Kidney epithelial cell (primary cell): Measurements from ENCODE around the gene DPH2. TPM values are rescaled to one million over a fixed set of nuclear protein-coding genes. Genes with fewer than 3 reads are reported as not detected.

Source experiments
- DNase-seq: peaks from one replicate; pipeline ENCODE4 v3.0.0-alpha.2; 2010; ENCODE audit warnings: low read depth
- H3K27me3 ChIP-seq: 2 replicates; pipeline ENCODE4 v1.6.0; 2011; ENCODE audit warnings: low read length; ENCODE audit not compliant: control insufficient read depth, insufficient read depth
- H3K36me3 ChIP-seq: 2 replicates; pipeline ENCODE4 v1.5.1; 2011; ENCODE audit warnings: low read length; ENCODE audit not compliant: control insufficient read depth, insufficient read depth
- H3K4me3 ChIP-seq: 2 replicates; pipeline ENCODE4 v1.5.1; 2011; ENCODE audit warnings: low read depth, mild to moderate bottlenecking, control low read depth, low read length
- total RNA-seq: library from RNA; depleted of rRNA; stranded (reverse); fragments of >200 nt; gene quantifications from 2 replicates; pipeline ENCODE4 v1.2.3, GENCODE V29; 2015
- TF ChIP-seq, protein P1 (sequence below): IDR thresholded peaks from 2 replicates; pipeline ENCODE4 v1.5.1; 2011; ENCODE audit warnings: mild to moderate bottlenecking, moderate library complexity, low read length, control low read depth, inconsistent platforms; ENCODE audit not compliant: insufficient read depth, poor library complexity, severe bottlenecking

Gene DPH2
- total RNA-seq, 1 donor from 2014 or later, result 45.8 TPM

DNA sequence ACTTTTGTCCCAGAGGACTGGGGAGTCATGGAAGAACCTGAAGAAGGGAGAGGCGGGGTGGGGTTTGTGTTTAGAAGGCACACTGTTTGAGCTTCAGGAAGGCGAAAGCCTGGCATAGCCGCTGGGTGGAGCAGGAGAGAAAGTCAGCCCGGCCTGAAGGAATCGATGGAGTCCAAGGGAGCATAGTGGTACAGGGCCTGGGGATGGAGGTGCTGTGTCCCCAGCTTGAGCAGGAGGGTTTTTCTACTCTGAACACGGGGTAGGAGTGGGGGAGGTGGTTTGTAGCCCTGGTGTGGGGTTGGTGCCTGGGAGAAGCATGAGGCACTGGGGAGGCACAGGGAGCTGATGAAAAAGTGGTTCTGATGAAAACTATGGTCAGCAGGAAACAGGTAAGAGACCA lies 16.9 kb downstream of the DPH2 start:
- Histone ChIP-seq H3K4me3 (no peak overlapping the region), H3K36me3 (peaks cover 3% of the 10 kb centered on the region)

DNA sequence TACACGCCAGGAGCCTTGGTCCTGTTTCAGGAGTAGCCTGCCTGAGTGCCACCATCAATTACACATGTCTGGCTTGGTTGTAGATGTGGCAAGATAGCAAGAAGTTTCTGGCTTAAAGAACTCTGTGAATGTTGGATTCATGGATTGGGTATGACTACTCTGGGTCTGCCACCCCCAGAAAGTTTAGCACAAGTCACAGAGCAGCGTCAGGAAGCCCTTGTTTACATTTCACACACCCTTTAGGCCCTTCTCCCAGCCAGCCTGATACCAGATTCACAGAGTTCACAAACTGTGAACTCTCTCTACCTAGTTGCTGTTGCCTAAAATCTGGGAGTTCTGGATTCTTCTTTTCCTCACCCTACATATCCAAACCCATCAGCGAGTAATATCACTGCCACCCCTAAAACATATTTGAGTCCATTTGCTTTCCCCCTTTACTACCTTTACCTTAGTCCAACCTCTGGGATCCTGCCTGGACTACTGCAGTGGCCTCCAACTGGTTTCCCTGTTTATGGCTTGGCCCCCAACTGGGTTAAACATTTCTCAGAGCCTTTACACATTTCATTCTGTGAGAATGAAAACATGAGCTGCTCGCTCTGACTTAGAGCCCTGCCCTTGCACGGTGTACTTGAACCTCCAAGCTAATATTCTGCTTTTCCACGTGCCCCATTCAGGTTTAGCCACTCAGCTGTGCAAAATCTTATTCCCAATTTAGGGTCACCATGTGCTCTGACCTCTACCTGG lies 17.5 kb downstream of the DPH2 start:
- TF ChIP-seq, protein P1, sequence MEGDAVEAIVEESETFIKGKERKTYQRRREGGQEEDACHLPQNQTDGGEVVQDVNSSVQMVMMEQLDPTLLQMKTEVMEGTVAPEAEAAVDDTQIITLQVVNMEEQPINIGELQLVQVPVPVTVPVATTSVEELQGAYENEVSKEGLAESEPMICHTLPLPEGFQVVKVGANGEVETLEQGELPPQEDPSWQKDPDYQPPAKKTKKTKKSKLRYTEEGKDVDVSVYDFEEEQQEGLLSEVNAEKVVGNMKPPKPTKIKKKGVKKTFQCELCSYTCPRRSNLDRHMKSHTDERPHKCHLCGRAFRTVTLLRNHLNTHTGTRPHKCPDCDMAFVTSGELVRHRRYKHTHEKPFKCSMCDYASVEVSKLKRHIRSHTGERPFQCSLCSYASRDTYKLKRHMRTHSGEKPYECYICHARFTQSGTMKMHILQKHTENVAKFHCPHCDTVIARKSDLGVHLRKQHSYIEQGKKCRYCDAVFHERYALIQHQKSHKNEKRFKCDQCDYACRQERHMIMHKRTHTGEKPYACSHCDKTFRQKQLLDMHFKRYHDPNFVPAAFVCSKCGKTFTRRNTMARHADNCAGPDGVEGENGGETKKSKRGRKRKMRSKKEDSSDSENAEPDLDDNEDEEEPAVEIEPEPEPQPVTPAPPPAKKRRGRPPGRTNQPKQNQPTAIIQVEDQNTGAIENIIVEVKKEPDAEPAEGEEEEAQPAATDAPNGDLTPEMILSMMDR, result no peak
- Histone ChIP-seq H3K4me3 (no peak overlapping the region), H3K27me3 (no peaks in the 10 kb centered on the region), H3K36me3 (peaks cover 3% of the 10 kb centered on the region)
- DNase-seq, result no peak

More for the DNA sequence above, 16.9 kb downstream of the DPH2 start:
- no peaks in the 10 kb centered on the region for H3K27me3 ChIP-seq
- TF ChIP-seq, protein P1, result no peak
- DNase-seq, result no peak

DNA sequence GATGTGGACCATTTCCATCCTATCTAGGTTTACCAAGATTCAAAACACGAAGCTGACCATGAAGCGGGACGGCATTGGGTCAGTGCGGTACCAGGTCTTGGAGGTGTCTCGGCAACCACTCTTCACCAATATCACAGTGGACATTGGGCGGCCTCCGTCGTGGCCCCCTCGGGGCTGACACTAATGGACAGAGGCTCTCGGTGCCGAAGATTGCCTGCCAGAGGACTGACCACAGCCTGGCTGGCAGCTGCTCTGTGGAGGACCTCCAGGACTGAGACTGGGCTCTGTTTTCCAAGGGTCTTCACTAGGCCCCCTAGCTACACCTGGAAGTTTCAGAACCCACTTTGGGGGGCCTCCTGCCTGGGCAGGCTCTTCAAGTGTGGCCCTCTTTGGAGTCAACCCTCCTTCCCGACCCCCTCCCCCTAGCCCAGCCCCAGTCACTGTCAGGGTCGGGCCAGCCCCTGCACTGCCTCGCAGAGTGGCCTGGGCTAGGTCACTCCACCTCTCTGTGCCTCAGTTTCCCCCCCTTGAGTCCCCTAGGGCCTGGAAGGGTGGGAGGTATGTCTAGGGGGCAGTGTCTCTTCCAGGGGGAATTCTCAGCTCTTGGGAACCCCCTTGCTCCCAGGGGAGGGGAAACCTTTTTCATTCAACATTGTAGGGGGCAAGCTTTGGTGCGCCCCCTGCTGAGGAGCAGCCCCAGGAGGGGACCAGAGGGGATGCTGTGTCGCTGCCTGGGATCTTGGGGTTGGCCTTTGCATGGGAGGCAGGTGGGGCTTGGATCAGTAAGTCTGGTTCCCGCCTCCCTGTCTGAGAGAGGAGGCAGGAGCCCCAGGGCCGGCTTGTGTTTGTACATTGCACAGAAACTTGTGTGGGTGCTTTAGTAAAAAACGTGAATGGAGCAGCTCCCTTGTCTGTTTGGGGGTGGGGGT lies 20.7 kb downstream of the DPH2 start:
- TF ChIP-seq, protein P1, result no peak
- peak overlapping the region; percentile 77 for H3K4me3 ChIP-seq

DNA sequence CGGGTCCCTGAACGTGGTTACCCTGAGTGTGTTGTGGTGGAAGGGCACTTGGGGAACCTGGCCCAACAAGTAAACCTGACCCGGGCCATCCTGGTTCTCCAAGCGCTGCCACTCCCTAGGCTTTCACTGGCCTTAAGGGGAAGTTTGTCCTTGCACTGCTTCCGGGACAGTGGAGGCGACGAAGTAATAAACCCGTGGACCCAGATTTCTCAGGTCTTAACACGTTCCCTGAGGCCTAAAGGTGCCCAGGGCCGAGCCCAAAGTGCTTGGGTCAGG lies 21.3 kb downstream of the DPH2 start:
- TF ChIP-seq, protein P1, result no peak
- Histone ChIP-seq H3K27me3 (no peaks in the 10 kb centered on the region), H3K36me3 (no peaks in the 10 kb centered on the region), H3K4me3 (peak overlapping the region; percentile 77)
- DNase-seq, result no peak

More for the DNA sequence above, 20.7 kb downstream of the DPH2 start:
- H3K36me3 ChIP-seq, result no peaks in the 10 kb centered on the region
- no peak for DNase-seq
- no peaks in the 10 kb centered on the region for H3K27me3 ChIP-seq

DNA sequence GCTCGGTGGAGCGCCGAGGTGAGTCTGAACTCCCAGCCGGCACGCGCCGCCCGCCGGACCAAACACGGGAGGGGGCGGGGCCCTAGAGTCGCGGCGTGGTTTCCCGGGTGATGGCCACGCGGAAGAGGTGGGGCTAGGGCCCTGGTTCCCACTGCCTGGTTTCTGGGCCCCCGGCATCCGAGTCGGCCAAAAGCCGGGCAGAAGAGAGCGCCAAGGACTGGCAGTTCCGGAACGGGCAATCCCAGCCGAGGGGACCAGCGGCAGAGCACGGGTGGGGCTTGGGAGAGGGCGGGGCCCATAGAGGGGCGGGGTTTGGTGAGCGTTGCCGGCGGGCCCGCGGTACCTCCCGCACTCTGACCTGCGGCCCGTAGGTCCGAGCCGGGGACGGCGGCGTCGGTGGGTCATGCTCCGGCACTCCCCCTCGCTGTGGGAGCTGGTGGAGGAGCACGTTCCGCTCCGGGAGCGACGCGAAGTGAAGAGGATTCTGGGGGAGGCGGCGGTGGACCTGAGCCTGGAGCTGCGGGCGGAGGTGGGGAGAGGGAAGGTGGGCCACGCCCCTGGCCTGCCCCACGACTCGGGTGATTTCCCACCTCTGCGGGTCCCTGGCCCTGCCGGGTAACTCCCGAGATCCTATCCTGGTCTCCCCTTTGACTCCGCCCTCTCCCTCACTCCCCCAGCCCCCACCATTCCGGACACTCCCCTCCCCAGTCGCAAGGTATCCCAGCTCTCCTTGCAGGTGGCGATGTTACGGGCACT lies 21.8 kb downstream of the DPH2 start, which contains the start of gene CCDC24:
TSS of gene CCDC24 (plus strand) at position 124 of the 756 bp plus-strand sequence. CDS start at position 404, 280 bp downstream.
- no peaks in the 10 kb centered on the region for H3K27me3 ChIP-seq

More for the DNA sequence above, 21.8 kb downstream of the DPH2 start, which contains the start of gene CCDC24:
- H3K36me3 ChIP-seq, result no peaks in the 10 kb centered on the region
- no peak for DNase-seq
- H3K4me3 ChIP-seq, result peak within 1 kb of the TSS; percentile 77
- TF ChIP-seq, protein P1, result no peak
